GM13976 (cell line): ENCODE results near the gene GOLM1.
A peak's percentile ranks its signal among the peaks of the same experiment; 100 is the strongest.

Source experiments
- DNase-seq: peaks from one replicate; pipeline ENCODE4 v3.0.0; 2012; ENCODE audit warnings: low spot score
- CTCF ChIP-seq: IDR thresholded peaks from 2 replicates; pipeline ENCODE4 v1.5.1; 2012; ENCODE audit warnings: borderline replicate concordance, mild to moderate bottlenecking; ENCODE audit not compliant: insufficient read depth; ENCODE audit errors: extremely low read depth, missing control alignments, control extremely low read depth
- in situ Hi-C: fragments of 300-500 bp; cut with MboI; formaldehyde crosslinking; loops from one replicate; pipeline ENCODE4 v1.12.0; 2022; ENCODE audit warnings: low sequenced_read_pairs, mixed read lengths, inconsistent platforms; ENCODE audit not compliant: unreplicated experiment

Gene GOLM1

GRCh38 chr9:86112057-86112456, 12.7 kb upstream of the GOLM1 start:
- no peak for DNase-seq
- no peak for TF ChIP-seq CTCF
- in situ Hi-C loops = no loop called here

- in situ Hi-C loops = no loop called here
- no peak for TF ChIP-seq CTCF
These were observed 3.3 kb upstream of the GOLM1 start for GRCh38 chr9:86102626-86103025.

GRCh38 chr9:86099701-86100364, 475 bp upstream of the GOLM1 start:
- no peak for TF ChIP-seq CTCF
- DNase-seq = peak; percentile 42
- in situ Hi-C loops = no loop called here

More at GRCh38 chr9:86102626-86103025, 3.3 kb upstream of the GOLM1 start:
- no peak for DNase-seq

GRCh38 chr9:86097510-86098224, 1.7 kb downstream of the GOLM1 start:
- in situ Hi-C loops = no loop called here
- TF ChIP-seq CTCF = no peak
- no peak for DNase-seq

GRCh38 chr9:86096386-86096785, 3.0 kb downstream of the GOLM1 start:
- no peak for DNase-seq
- in situ Hi-C loops = no loop called here
- no peak for TF ChIP-seq CTCF

GRCh38 chr9:86093788-86094555, 5.4 kb downstream of the GOLM1 start:
- TF ChIP-seq CTCF = no peak
- DNase-seq = no peak
- in situ Hi-C loops = no loop called here
